Breast epithelium (tissue), 4 donors: ENCODE data around the gene MACROD2. TPM values are rescaled to one million over a fixed set of nuclear protein-coding genes. Genes with fewer than 3 reads are reported as not detected.

ENCODE experiments used
- DNase-seq, 2 donors: peaks; one replicate each; pipeline ENCODE4 v3.0.0-alpha.2; 2019; ENCODE audit warnings: low spot score in 2 of 2
- H3K27ac ChIP-seq, 2 donors: fragments of 200-600 bp; sonication (generic) in 1 of 2; one replicate each; pipeline ENCODE4 v1.5.1; 2016 to 2019; ENCODE audit warnings: mild to moderate bottlenecking in 1 of 2
- H3K27me3 ChIP-seq, 2 donors: fragments of 200-600 bp; sonication (generic) in 1 of 2; one replicate each; pipeline versions ENCODE4 v1.5.1 to v1.6.0; 2017 to 2019; ENCODE audit warnings: control low read depth in 1 of 2, mild to moderate bottlenecking in 1 of 2
- H3K36me3 ChIP-seq: fragments of 200-600 bp; one replicate; pipeline ENCODE4 v1.5.1; 2019
- H3K4me1 ChIP-seq, 2 donors: fragments of 200-600 bp; sonication (generic); one replicate each; pipeline ENCODE4 v1.5.1; 2016 to 2019; ENCODE audit warnings: control low read depth in 1 of 2
- H3K4me3 ChIP-seq, 3 donors: fragments of 200-600 bp; sonication (generic); 1 replicate in 2 of 3; 2 replicates in 1 of 3; pipeline ENCODE4 v1.5.1; 2016 to 2019; ENCODE audit warnings: mild to moderate bottlenecking in 3 of 3, moderate library complexity in 2 of 3
- H3K9me3 ChIP-seq, 2 donors: fragments of 200-600 bp; sonication (generic) in 1 of 2; one replicate each; pipeline ENCODE4 v1.5.1; 2016 to 2019; ENCODE audit warnings: control low read depth in 1 of 2
- POLR2A ChIP-seq: fragments of 450-650 bp; IDR thresholded peaks from one replicate; pipeline ENCODE4 v1.6.1; 2016; ENCODE audit warnings: antibody characterized with exemption, mild to moderate bottlenecking, moderate library complexity
- POLR2AphosphoS5 ChIP-seq, 3 donors: sonication (generic); formaldehyde crosslinking; IDR thresholded peaks; one replicate each; pipeline ENCODE4 v1.6.1; 2017; ENCODE audit warnings: antibody characterized with exemption in 3 of 3
- intact Hi-C: fragments of 100-400 bp; cut with DNase I; formaldehyde crosslinking; loops from one replicate; pipeline ENCODE4 v1.15.1; 2023; ENCODE audit warnings: low total_unique reads
- total RNA-seq, 3 donors: library from RNA; depleted of rRNA; stranded (reverse); fragments of >200 nt; gene quantifications; one replicate each; pipeline ENCODE4 v1.1.0, GENCODE V29; 2016
- TF ChIP-seq, protein P1 (sequence below), 3 donors: fragments of 450-650 bp; IDR thresholded peaks; one replicate each; pipeline ENCODE4 v1.5.1; 2016 to 2017; ENCODE audit warnings: antibody characterized with exemption in 3 of 3, mild to moderate bottlenecking in 3 of 3, moderate library complexity in 3 of 3

The MACROD2 gene
- total RNA-seq, 3 donors from 2014 or later, result 6.7 to 26.8 (median 8.8) TPM

DNA sequence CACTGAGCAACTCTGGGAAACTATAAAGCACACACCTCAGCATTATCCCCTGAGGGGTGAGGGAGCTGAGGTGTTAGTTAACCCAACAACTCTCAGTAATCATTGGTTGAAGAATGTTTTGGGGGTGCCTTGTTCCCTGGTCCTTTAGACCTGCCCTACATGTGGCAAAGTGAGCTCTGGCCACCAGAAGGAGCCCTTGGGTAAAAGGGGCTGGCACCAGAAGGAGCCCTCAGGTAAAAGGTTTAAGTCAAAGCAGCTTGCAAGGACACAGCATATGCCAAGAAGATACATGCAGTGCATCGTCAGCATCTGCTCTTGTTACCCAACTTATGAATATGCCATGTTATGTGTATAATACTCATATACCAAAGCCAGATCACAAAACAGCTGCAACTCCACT, 1496.3 kb downstream of the MACROD2 start:
- TF ChIP-seq POLR2AphosphoS5 (IDR thresholded peaks at IDR 0.05) (no peak), POLR2A (no peak)
- TF ChIP-seq, protein P1, sequence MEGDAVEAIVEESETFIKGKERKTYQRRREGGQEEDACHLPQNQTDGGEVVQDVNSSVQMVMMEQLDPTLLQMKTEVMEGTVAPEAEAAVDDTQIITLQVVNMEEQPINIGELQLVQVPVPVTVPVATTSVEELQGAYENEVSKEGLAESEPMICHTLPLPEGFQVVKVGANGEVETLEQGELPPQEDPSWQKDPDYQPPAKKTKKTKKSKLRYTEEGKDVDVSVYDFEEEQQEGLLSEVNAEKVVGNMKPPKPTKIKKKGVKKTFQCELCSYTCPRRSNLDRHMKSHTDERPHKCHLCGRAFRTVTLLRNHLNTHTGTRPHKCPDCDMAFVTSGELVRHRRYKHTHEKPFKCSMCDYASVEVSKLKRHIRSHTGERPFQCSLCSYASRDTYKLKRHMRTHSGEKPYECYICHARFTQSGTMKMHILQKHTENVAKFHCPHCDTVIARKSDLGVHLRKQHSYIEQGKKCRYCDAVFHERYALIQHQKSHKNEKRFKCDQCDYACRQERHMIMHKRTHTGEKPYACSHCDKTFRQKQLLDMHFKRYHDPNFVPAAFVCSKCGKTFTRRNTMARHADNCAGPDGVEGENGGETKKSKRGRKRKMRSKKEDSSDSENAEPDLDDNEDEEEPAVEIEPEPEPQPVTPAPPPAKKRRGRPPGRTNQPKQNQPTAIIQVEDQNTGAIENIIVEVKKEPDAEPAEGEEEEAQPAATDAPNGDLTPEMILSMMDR (IDR thresholded peaks at IDR 0.05), result no peak
- Histone ChIP-seq H3K27me3 (no peaks in the 10 kb centered on the region), H3K4me1 (no peaks in the 10 kb centered on the region), H3K27ac (no peak overlapping the region), H3K36me3 (no peaks in the 10 kb centered on the region), H3K9me3 (no peaks in the 10 kb centered on the region), H3K4me3 (no peak overlapping the region)
- no peak for DNase-seq
- intact Hi-C loops, result no loop called here

DNA sequence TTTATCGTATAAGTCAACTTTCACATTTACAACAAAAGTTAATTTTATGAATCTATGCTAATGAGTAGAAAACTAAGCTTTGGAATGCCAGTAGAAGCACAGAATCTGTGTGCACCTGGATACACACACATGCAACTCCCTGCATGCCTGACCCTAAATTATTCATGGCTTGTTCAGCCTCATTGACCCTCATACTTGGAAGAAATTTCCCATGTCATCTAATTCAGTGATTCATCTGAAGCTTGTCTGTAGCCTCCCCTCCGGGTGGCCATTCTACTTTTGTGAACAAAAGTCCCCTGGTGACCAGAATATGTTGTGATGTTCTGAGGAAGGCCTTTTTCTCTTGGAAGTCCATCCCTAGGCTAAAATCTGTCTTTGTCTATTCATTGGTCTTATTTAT, 1499.5 kb downstream of the MACROD2 start:
- no peaks in the 10 kb centered on the region for H3K4me1 ChIP-seq
- no peaks in the 10 kb centered on the region for H3K36me3 ChIP-seq
- H3K9me3 ChIP-seq, result no peaks in the 10 kb centered on the region
- no peak for DNase-seq
- H3K27me3 ChIP-seq, result no peaks in the 10 kb centered on the region
- no peak overlapping the region for H3K4me3 ChIP-seq
- no peak for TF ChIP-seq POLR2AphosphoS5 (IDR thresholded peaks at IDR 0.05)
- no peak for TF ChIP-seq POLR2A
- TF ChIP-seq, protein P1 (IDR thresholded peaks at IDR 0.05), result no peak
- intact Hi-C loops, result no loop called here
- no peak overlapping the region for H3K27ac ChIP-seq

DNA sequence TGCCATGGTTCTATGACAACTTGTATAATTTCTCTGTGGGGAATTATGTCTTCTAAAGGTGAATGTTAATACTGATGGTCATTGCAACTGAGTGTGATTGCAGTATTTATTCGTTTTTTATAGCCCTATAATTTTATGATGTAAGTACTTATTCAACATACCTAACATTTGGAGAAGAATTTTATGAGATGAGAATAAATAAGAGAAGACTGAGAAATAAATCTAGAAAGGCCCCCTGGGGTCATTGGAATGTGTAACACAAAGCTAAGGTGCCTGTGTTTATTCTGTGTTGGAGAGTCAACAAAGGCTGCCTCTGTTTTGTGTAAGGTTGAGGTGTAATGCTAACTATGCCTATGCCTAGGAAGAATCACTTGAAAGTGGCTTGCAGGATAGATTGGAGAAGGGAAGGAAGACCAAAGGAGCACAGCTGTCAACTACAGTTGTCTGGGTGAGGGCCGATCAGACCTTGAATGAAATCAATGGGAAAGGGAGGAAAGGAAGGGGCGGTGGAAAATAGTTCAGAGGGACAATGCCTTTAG, 1501.3 kb downstream of the MACROD2 start:
- no peak overlapping the region for H3K27ac ChIP-seq
- H3K4me1 ChIP-seq, result no peaks in the 10 kb centered on the region
- H3K27me3 ChIP-seq, result no peaks in the 10 kb centered on the region
- TF ChIP-seq, protein P1 (IDR thresholded peaks at IDR 0.05), result no peak
- TF ChIP-seq POLR2A (no peak), POLR2AphosphoS5 (IDR thresholded peaks at IDR 0.05) (no peak)
- H3K4me3 ChIP-seq, result no peak overlapping the region
- intact Hi-C loops, result no loop called here
- no peaks in the 10 kb centered on the region for H3K9me3 ChIP-seq
- DNase-seq, result no peak
- H3K36me3 ChIP-seq, result no peaks in the 10 kb centered on the region

DNA sequence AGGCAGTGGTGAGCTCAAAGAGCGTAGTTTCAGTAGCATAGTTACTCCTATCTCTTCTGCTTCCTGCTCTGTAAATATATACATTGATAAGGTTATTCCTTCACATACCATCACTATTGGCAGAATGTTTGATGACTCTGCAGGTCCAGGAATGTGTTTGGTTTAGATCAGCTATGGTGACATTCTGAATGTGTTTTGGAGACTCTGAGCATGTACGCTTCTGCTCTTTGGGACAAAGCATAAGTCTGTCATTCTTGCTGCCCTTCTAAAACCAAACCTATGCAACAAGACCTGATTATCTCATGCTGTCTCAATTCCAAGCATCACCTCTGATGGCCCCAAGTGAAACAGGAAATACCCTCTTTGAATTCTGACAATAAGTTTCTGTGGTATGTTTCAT, 1503.6 kb downstream of the MACROD2 start:
- TF ChIP-seq POLR2AphosphoS5 (IDR thresholded peaks at IDR 0.05), result no peak
- no peak for TF ChIP-seq POLR2A
- TF ChIP-seq, protein P1 (IDR thresholded peaks at IDR 0.05), result no peak
- no peak for DNase-seq
- H3K4me1 ChIP-seq, result no peaks in the 10 kb centered on the region
- H3K9me3 ChIP-seq, result no peaks in the 10 kb centered on the region
- no peaks in the 10 kb centered on the region for H3K36me3 ChIP-seq
- no peak overlapping the region for H3K27ac ChIP-seq
- H3K4me3 ChIP-seq, result no peak overlapping the region
- H3K27me3 ChIP-seq, result no peaks in the 10 kb centered on the region
- intact Hi-C loops, result no loop called here

DNA sequence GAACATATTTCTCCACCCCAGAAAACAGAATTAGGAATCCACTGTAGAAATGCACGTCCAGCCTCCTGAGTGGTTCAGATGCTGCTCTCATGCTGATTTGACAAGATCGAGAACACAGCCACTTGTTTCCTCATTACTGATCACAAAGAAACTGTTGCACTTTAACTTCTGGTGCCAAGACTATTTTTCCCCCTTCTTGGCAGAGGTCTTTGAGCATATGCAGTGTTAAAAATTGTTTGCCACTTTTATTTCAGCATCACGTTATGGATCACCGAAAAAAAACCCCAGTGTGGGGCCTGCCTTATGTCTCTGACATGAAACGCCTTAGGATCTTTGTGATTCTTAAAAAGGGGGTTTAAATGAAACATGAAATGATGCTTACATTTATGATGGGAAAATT, 1511.0 kb downstream of the MACROD2 start:
- Histone ChIP-seq H3K27me3 (no peaks in the 10 kb centered on the region), H3K36me3 (no peaks in the 10 kb centered on the region), H3K9me3 (no peaks in the 10 kb centered on the region), H3K4me1 (no peaks in the 10 kb centered on the region), H3K4me3 (no peak overlapping the region), H3K27ac (no peak overlapping the region)
- no peak for TF ChIP-seq POLR2AphosphoS5 (IDR thresholded peaks at IDR 0.05)
- no peak for TF ChIP-seq POLR2A
- TF ChIP-seq, protein P1 (IDR thresholded peaks at IDR 0.05), result no peak
- intact Hi-C loops, result no loop called here
- no peak for DNase-seq
